Measurements from ENCODE around the gene NOTO.

DNA sequence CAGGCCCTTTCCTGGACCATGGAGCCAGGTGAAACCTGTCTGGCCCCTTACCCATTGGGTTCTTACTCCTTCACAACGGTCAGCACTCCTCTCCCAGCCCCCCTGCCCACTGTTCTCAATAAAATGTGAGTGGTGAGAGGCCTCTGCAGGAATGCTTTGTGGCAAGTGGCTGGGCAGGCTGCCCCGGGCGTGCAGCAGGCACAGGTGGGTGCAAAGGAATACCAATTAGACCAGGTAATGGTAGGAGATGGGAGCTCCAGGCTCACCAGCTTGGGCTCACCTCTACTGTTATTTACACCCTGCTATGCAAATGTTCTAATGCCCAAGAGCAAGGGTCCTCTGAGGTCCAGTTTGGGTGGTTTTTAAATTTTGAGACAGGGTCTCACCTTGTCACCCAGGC lies 24.7 kb downstream of the NOTO start:
- no peak for TF ChIP-seq POLR2A (IDR thresholded peaks at IDR 0.05; ENCODE audit: low read depth, low read length)
- no peak for TF ChIP-seq POLR2AphosphoS5 (IDR thresholded peaks at IDR 0.05; ENCODE audit: low read depth, low read length)
